ENCODE results near the gene ARHGDIG.
"Not testable (repeated sequence)": the region's sequence is repeated elsewhere in the genome, so short reads cannot be mapped to it uniquely, and the experiment has no call there.

Gene ARHGDIG

DNA sequence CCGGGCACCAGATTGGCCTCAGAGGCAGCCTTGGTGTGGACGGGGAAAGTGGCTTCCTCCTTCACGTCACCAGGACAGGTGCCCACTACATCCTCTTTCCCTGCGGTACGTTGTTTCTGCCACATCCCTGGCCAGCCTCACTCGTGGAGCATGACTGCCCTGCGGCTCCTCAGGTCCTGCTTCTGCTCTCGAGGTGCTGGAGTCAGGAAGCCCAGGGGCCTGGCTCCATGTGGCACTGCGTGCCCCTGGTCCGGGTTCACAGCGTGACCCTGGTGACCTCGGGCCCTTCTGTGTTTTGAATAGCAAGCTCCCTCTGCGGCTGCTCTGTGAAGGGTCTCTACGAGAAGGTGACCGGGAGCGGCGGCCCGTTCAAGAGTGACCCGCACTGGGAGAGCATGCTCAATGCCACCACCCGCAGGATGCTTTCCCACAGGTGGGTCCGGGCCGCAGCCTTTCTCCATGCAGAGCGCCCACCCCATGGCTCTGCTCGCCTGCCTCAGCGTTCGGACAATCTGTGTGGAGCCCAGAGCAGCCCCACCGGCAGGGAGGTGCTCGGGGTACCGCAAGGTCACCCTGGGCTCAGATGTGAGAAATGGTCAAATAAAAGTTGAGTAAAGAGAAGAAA is 18.2 kb upstream of the ARHGDIG start:
- peaks cover 16 to 17% of the 10 kb centered on the region in 2 donors for H3K4me1 ChIP-seq (ENCODE audit: control insufficient read depth in 1 of 2, insufficient read depth in 2 of 2, low read length in 2 of 2)
- H3K27me3 ChIP-seq (ENCODE audit: control insufficient read depth in 1 of 2, insufficient read depth in 2 of 2, low read length in 2 of 2): no peaks in the 10 kb centered on the region
- H3K36me3 ChIP-seq (ENCODE audit: control insufficient read depth in 1 of 2, insufficient read depth in 2 of 2, low read length in 2 of 2): peaks cover 25 to 66% of the 10 kb centered on the region in 2 donors
- no peak overlapping the region for H3K4me3 ChIP-seq (ENCODE audit: low read depth in 1 of 2, low read length in 2 of 2)
- H3K27ac ChIP-seq (ENCODE audit: low read depth, low read length): no peak overlapping the region
- no peak overlapping the region for H3K9ac ChIP-seq (ENCODE audit: low read depth in 1 of 2, low read length in 2 of 2)
- H3K9me3 ChIP-seq (ENCODE audit: control insufficient read depth in 1 of 2, low read length in 2 of 2): no peaks in the 10 kb centered on the region

GRCh38 chr16:263182-263774 is 17.1 kb upstream of the ARHGDIG start:
- Histone ChIP-seq H3K9me3 (ENCODE audit: control insufficient read depth in 1 of 2, low read length in 2 of 2) (no peaks in the 10 kb centered on the region), H3K4me3 (ENCODE audit: low read depth in 1 of 2, low read length in 2 of 2) (no peak overlapping the region), H3K27me3 (ENCODE audit: control insufficient read depth in 1 of 2, insufficient read depth in 2 of 2, low read length in 2 of 2) (no peaks in the 10 kb centered on the region), H3K27ac (ENCODE audit: low read depth, low read length) (no peak overlapping the region), H3K4me1 (ENCODE audit: control insufficient read depth in 1 of 2, insufficient read depth in 2 of 2, low read length in 2 of 2) (peaks cover 26 to 28% of the 10 kb centered on the region in 2 donors), H3K9ac (ENCODE audit: low read depth in 1 of 2, low read length in 2 of 2) (no peak overlapping the region), H3K36me3 (ENCODE audit: control insufficient read depth in 1 of 2, insufficient read depth in 2 of 2, low read length in 2 of 2) (peaks cover 25 to 66% of the 10 kb centered on the region in 2 donors)

GRCh38 chr16:263944-264343 is 16.4 kb upstream of the ARHGDIG start:
- Histone ChIP-seq H3K9me3 (ENCODE audit: control insufficient read depth in 1 of 2, low read length in 2 of 2) (no peaks in the 10 kb centered on the region), H3K27me3 (ENCODE audit: control insufficient read depth in 1 of 2, insufficient read depth in 2 of 2, low read length in 2 of 2) (no peaks in the 10 kb centered on the region), H3K27ac (ENCODE audit: low read depth, low read length) (no peak overlapping the region), H3K4me3 (ENCODE audit: low read depth in 1 of 2, low read length in 2 of 2) (no peak overlapping the region), H3K4me1 (ENCODE audit: control insufficient read depth in 1 of 2, insufficient read depth in 2 of 2, low read length in 2 of 2) (peaks cover 28 to 30% of the 10 kb centered on the region in 2 donors), H3K36me3 (ENCODE audit: control insufficient read depth in 1 of 2, insufficient read depth in 2 of 2, low read length in 2 of 2) (peaks cover 25 to 64% of the 10 kb centered on the region in 2 donors), H3K9ac (ENCODE audit: low read depth in 1 of 2, low read length in 2 of 2) (no peak overlapping the region)

GRCh38 chr16:264440-264951 is 15.9 kb upstream of the ARHGDIG start:
- Histone ChIP-seq H3K9ac (ENCODE audit: low read depth in 1 of 2, low read length in 2 of 2) (no peak overlapping the region), H3K27me3 (ENCODE audit: control insufficient read depth in 1 of 2, insufficient read depth in 2 of 2, low read length in 2 of 2) (no peaks in the 10 kb centered on the region), H3K27ac (ENCODE audit: low read depth, low read length) (no peak overlapping the region), H3K9me3 (ENCODE audit: control insufficient read depth in 1 of 2, low read length in 2 of 2) (no peaks in the 10 kb centered on the region), H3K36me3 (ENCODE audit: control insufficient read depth in 1 of 2, insufficient read depth in 2 of 2, low read length in 2 of 2) (peaks cover 25 to 59% of the 10 kb centered on the region in 2 donors), H3K4me3 (ENCODE audit: low read depth in 1 of 2, low read length in 2 of 2) (no peak overlapping the region), H3K4me1 (ENCODE audit: control insufficient read depth in 1 of 2, insufficient read depth in 2 of 2, low read length in 2 of 2) (peaks cover 28 to 30% of the 10 kb centered on the region in 2 donors)

GRCh38 chr16:265002-265529 is 15.3 kb upstream of the ARHGDIG start:
- Histone ChIP-seq H3K36me3 (ENCODE audit: control insufficient read depth in 1 of 2, insufficient read depth in 2 of 2, low read length in 2 of 2) (peaks cover 22 to 54% of the 10 kb centered on the region in 2 donors), H3K9ac (ENCODE audit: low read depth in 1 of 2, low read length in 2 of 2) (peak overlapping the region; percentile 8 to 57), H3K4me3 (ENCODE audit: low read depth in 1 of 2, low read length in 2 of 2) (no peak overlapping the region), H3K4me1 (ENCODE audit: control insufficient read depth in 1 of 2, insufficient read depth in 2 of 2, low read length in 2 of 2) (peaks cover 28 to 30% of the 10 kb centered on the region in 2 donors), H3K27ac (ENCODE audit: low read depth, low read length) (no peak overlapping the region), H3K27me3 (ENCODE audit: control insufficient read depth in 1 of 2, insufficient read depth in 2 of 2, low read length in 2 of 2) (no peaks in the 10 kb centered on the region), H3K9me3 (ENCODE audit: control insufficient read depth in 1 of 2, low read length in 2 of 2) (no peaks in the 10 kb centered on the region)

GRCh38 chr16:265711-266110 is 14.7 kb upstream of the ARHGDIG start:
- peak overlapping the region; percentile 8 to 57 for H3K9ac ChIP-seq (ENCODE audit: low read depth in 1 of 2, low read length in 2 of 2)
- peaks cover 19 to 47% of the 10 kb centered on the region in 2 donors for H3K36me3 ChIP-seq (ENCODE audit: control insufficient read depth in 1 of 2, insufficient read depth in 2 of 2, low read length in 2 of 2)
- no peak overlapping the region for H3K4me3 ChIP-seq (ENCODE audit: low read depth in 1 of 2, low read length in 2 of 2)
- no peaks in the 10 kb centered on the region for H3K9me3 ChIP-seq (ENCODE audit: control insufficient read depth in 1 of 2, low read length in 2 of 2)
- H3K4me1 ChIP-seq (ENCODE audit: control insufficient read depth in 1 of 2, insufficient read depth in 2 of 2, low read length in 2 of 2): peaks cover 28 to 30% of the 10 kb centered on the region in 2 donors
- no peaks in the 10 kb centered on the region for H3K27me3 ChIP-seq (ENCODE audit: control insufficient read depth in 1 of 2, insufficient read depth in 2 of 2, low read length in 2 of 2)
- no peak overlapping the region for H3K27ac ChIP-seq (ENCODE audit: low read depth, low read length)

GRCh38 chr16:266258-267164 is 13.9 kb upstream of the ARHGDIG start:
- peaks cover 15 to 39% of the 10 kb centered on the region in 2 donors for H3K36me3 ChIP-seq (ENCODE audit: control insufficient read depth in 1 of 2, insufficient read depth in 2 of 2, low read length in 2 of 2)
- H3K9me3 ChIP-seq (ENCODE audit: control insufficient read depth in 1 of 2, low read length in 2 of 2): no peaks in the 10 kb centered on the region
- no peaks in the 10 kb centered on the region for H3K27me3 ChIP-seq (ENCODE audit: control insufficient read depth in 1 of 2, insufficient read depth in 2 of 2, low read length in 2 of 2)
- no peak overlapping the region for H3K4me3 ChIP-seq (ENCODE audit: low read depth in 1 of 2, low read length in 2 of 2)
- no peak overlapping the region for H3K27ac ChIP-seq (ENCODE audit: low read depth, low read length)
- peaks cover 28 to 30% of the 10 kb centered on the region in 2 donors for H3K4me1 ChIP-seq (ENCODE audit: control insufficient read depth in 1 of 2, insufficient read depth in 2 of 2, low read length in 2 of 2)
- H3K9ac ChIP-seq (ENCODE audit: low read depth in 1 of 2, low read length in 2 of 2): peak overlapping the region in 1 of 2 donors; percentile 57

- H3K27me3 ChIP-seq (ENCODE audit: control insufficient read depth in 1 of 2, insufficient read depth in 2 of 2, low read length in 2 of 2); H3K9me3 ChIP-seq (ENCODE audit: control insufficient read depth in 1 of 2, low read length in 2 of 2); H3K27ac ChIP-seq (ENCODE audit: low read depth, low read length): not testable (repeated sequence)
- Histone ChIP-seq H3K4me1 (ENCODE audit: control insufficient read depth in 1 of 2, insufficient read depth in 2 of 2, low read length in 2 of 2) (peaks cover 28 to 30% of the 10 kb centered on the region in 2 donors), H3K4me3 (ENCODE audit: low read depth in 1 of 2, low read length in 2 of 2) (peak overlapping the region; percentile 38 to 72), H3K9ac (ENCODE audit: low read depth in 1 of 2, low read length in 2 of 2) (peak overlapping the region in 1 of 2 donors; percentile 44), H3K36me3 (ENCODE audit: control insufficient read depth in 1 of 2, insufficient read depth in 2 of 2, low read length in 2 of 2) (peaks cover 9 to 29% of the 10 kb centered on the region in 2 donors)
Observed at GRCh38 chr16:267562-267961, 12.8 kb upstream of the ARHGDIG start.

- H3K27ac ChIP-seq (ENCODE audit: low read depth, low read length): peak overlapping the region; percentile 67
- H3K4me3 ChIP-seq (ENCODE audit: low read depth in 1 of 2, low read length in 2 of 2): peak overlapping the region; percentile 38 to 72
Observed at GRCh38 chr16:268141-269053, 12.0 kb upstream of the ARHGDIG start.

More at GRCh38 chr16:268141-269053, 12.0 kb upstream of the ARHGDIG start:
- H3K9ac ChIP-seq (ENCODE audit: low read depth in 1 of 2, low read length in 2 of 2): peak overlapping the region; percentile 55 to 66
- no peaks in the 10 kb centered on the region for H3K27me3 ChIP-seq (ENCODE audit: control insufficient read depth in 1 of 2, insufficient read depth in 2 of 2, low read length in 2 of 2)
- H3K36me3 ChIP-seq (ENCODE audit: control insufficient read depth in 1 of 2, insufficient read depth in 2 of 2, low read length in 2 of 2): peaks cover 6 to 24% of the 10 kb centered on the region in 2 donors
- peaks cover 28 to 30% of the 10 kb centered on the region in 2 donors for H3K4me1 ChIP-seq (ENCODE audit: control insufficient read depth in 1 of 2, insufficient read depth in 2 of 2, low read length in 2 of 2)
- H3K9me3 ChIP-seq (ENCODE audit: control insufficient read depth in 1 of 2, low read length in 2 of 2): no peaks in the 10 kb centered on the region

Data from duodenal mucosa (tissue), 2 donors.